ENCODE results near the gene CD101. TPM values are rescaled to one million over a fixed set of nuclear protein-coding genes. Genes with fewer than 3 reads are reported as not detected.

The CD101 gene
- total RNA-seq, 2 experiments from 2014 or later = not detected

DNA sequence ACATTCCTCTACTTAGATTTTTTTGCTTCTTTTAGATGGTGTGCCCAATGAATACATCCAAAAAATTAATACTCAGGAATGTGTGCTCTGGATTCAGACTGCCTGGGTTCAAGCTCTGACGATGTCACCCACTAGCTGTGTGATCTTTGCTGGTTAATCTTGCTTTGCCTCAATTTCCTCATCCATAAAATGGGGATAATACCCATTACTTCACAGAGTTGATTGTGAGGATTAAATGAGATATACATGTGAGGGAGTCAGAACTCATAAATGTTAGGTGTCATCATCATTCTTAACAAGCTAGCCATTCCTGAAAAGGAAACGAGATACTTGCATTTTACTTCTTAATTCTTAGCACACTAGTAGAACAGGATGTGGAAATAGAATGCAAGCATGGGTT lies 45.7 kb downstream of the CD101 start:
- Histone ChIP-seq H3K4me1 (ENCODE audit: insufficient read depth, low read length, poor library complexity, severe bottlenecking) (peaks cover 24% of the 10 kb centered on the region), H3K4me3 (ENCODE audit: low read depth, low read length, poor library complexity, severe bottlenecking) (no peak overlapping the region), H3K27ac (ENCODE audit: low read depth, low read length, poor library complexity, severe bottlenecking) (no peak overlapping the region), H3K79me2 (ENCODE audit: insufficient read depth, low read depth, low read length) (no peaks in the 10 kb centered on the region), H3K9me2 (ENCODE audit: insufficient read depth, low read length) (no peaks in the 10 kb centered on the region), H3K36me3 (ENCODE audit: insufficient read depth, low read length) (peaks cover 14% of the 10 kb centered on the region), H3K4me2 (ENCODE audit: low read length) (no peak overlapping the region), H4K20me1 (ENCODE audit: insufficient read depth, low read length) (no peaks in the 10 kb centered on the region), H2AFZ (ENCODE audit: low read length) (no peak overlapping the region), H3K9me3 (ENCODE audit: low read length) (no peaks in the 10 kb centered on the region)
- POLR2A ChIA-PET = no interaction called here
- DNase-seq (ENCODE audit: low spot score) = no peak
- TF ChIP-seq EZH2phosphoT487 (IDR thresholded peaks at IDR 0.05; ENCODE audit: borderline replicate concordance, low read depth, low read length) = no peak
- TF ChIP-seq, protein P1, sequence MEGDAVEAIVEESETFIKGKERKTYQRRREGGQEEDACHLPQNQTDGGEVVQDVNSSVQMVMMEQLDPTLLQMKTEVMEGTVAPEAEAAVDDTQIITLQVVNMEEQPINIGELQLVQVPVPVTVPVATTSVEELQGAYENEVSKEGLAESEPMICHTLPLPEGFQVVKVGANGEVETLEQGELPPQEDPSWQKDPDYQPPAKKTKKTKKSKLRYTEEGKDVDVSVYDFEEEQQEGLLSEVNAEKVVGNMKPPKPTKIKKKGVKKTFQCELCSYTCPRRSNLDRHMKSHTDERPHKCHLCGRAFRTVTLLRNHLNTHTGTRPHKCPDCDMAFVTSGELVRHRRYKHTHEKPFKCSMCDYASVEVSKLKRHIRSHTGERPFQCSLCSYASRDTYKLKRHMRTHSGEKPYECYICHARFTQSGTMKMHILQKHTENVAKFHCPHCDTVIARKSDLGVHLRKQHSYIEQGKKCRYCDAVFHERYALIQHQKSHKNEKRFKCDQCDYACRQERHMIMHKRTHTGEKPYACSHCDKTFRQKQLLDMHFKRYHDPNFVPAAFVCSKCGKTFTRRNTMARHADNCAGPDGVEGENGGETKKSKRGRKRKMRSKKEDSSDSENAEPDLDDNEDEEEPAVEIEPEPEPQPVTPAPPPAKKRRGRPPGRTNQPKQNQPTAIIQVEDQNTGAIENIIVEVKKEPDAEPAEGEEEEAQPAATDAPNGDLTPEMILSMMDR (conservative IDR thresholded peaks at IDR 0.05; ENCODE audit: low read length) = no peak
- no TSS peak for BruUV-seq (replicated peaks)
- intact Hi-C loops (cut with micrococcal nuclease; ENCODE audit: unreplicated experiment) = no loop called here
- CTCF ChIA-PET (ENCODE audit: unreplicated experiment) = no interaction called here

DNA sequence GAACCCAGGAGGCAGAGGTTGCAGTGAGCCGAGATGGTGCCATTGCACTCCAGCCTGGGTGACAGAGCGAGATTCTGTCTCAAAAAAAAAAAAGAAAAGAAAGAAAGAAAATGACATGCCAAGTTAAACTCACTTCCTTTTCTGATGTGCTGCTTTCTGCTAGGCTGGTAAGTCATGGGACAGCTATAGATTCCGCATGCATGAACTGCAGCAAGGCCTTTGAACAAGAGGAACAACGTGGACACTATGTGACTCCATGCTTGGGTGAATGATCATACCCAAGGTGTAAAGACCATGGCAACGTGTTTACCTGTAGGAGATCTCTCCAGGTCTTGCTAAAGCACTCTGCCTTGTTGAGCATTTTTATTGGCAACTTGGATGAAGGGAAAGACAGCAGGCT lies 48.3 kb downstream of the CD101 start:
- TF ChIP-seq, protein P1 (conservative IDR thresholded peaks at IDR 0.05; ENCODE audit: low read length) = no peak
- TF ChIP-seq EZH2phosphoT487 (IDR thresholded peaks at IDR 0.05; ENCODE audit: borderline replicate concordance, low read depth, low read length) = no peak
- CTCF ChIA-PET (ENCODE audit: unreplicated experiment) = no interaction called here
- POLR2A ChIA-PET = no interaction called here
- BruUV-seq (replicated peaks) = no TSS peak
- Histone ChIP-seq H3K79me2 (ENCODE audit: insufficient read depth, low read depth, low read length) (no peaks in the 10 kb centered on the region), H3K4me2 (ENCODE audit: low read length) (no peak overlapping the region), H3K4me1 (ENCODE audit: insufficient read depth, low read length, poor library complexity, severe bottlenecking) (peaks cover 24% of the 10 kb centered on the region), H3K9me2 (ENCODE audit: insufficient read depth, low read length) (no peaks in the 10 kb centered on the region), H4K20me1 (ENCODE audit: insufficient read depth, low read length) (no peaks in the 10 kb centered on the region), H3K4me3 (ENCODE audit: low read depth, low read length, poor library complexity, severe bottlenecking) (no peak overlapping the region), H3K27ac (ENCODE audit: low read depth, low read length, poor library complexity, severe bottlenecking) (no peak overlapping the region), H3K36me3 (ENCODE audit: insufficient read depth, low read length) (peaks cover 14% of the 10 kb centered on the region; the same call in 1 of the 2 replicates), H2AFZ (ENCODE audit: low read length) (no peak overlapping the region), H3K9me3 (ENCODE audit: low read length) (no peaks in the 10 kb centered on the region)
- no peak for DNase-seq (ENCODE audit: low spot score)
- intact Hi-C loops (cut with micrococcal nuclease; ENCODE audit: unreplicated experiment) = no loop called here

DNA sequence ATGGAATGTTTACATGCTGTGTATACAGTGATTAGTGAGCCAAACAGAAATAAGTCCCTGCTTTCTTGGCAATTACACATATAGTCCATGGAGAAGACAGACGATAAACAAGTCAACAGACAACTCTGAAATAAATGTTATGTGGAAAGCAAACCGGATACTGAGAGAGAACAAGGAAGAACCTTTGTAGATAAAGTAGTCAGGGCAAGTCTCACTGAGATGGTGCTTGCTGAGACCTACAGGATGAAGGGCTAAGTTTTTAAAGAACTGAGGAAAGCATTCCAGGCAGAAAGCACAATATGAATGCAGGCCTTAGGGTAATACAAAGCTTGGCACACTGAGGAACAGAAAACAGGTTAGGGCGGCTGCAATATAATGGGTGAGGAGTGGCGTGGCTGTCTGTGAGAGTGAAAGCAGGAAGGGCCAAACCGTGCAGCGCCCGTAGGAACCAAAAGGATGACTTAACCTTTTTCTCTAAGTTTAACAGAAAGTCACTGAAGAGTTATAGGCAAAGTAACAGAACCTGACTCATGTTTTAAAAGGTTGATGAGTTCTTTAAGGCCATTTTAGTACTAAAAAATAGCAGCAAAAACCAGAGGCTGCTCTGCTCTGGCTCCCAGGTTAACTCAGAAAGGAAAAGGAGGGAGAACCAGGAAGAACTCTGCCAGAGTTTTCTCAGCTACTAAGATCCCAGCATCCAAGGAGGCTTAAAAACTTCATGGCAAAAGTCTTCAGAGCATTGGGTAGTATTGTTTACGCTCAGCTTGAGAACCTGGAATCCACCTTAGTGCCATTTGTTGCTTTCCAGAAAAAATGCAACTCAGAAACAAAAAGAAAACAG lies 49.9 kb downstream of the CD101 start:
- no TSS peak for BruUV-seq (replicated peaks)
- peak overlapping the region; percentile 49; the same call in 1 of the 2 replicates for H2AFZ ChIP-seq (ENCODE audit: low read length)
- H3K4me2 ChIP-seq (ENCODE audit: low read length) = peak overlapping the region; percentile 48
- no peak overlapping the region for H3K27ac ChIP-seq (ENCODE audit: low read depth, low read length, poor library complexity, severe bottlenecking)
- ChIA-PET POLR2A (interaction anchor here (0.7 kb wide), 1 partner anchor 1692 kb away, joined by 3 read pairs; no protein-coding TSS in a partner anchor), CTCF (ENCODE audit: unreplicated experiment) (no interaction called here)
- no peaks in the 10 kb centered on the region for H3K9me3 ChIP-seq (ENCODE audit: low read length)
- H3K4me3 ChIP-seq (ENCODE audit: low read depth, low read length, poor library complexity, severe bottlenecking) = no peak overlapping the region
- no peaks in the 10 kb centered on the region for H3K9me2 ChIP-seq (ENCODE audit: insufficient read depth, low read length)
- peaks cover 24% of the 10 kb centered on the region for H3K4me1 ChIP-seq (ENCODE audit: insufficient read depth, low read length, poor library complexity, severe bottlenecking)
- TF ChIP-seq EZH2phosphoT487 (IDR thresholded peaks at IDR 0.05; ENCODE audit: borderline replicate concordance, low read depth, low read length) = no peak
- TF ChIP-seq, protein P1 (conservative IDR thresholded peaks at IDR 0.05; ENCODE audit: low read length) = no peak
- peaks cover 14% of the 10 kb centered on the region; the same call in 1 of the 2 replicates for H3K36me3 ChIP-seq (ENCODE audit: insufficient read depth, low read length)
- intact Hi-C loops (cut with micrococcal nuclease; ENCODE audit: unreplicated experiment) = no loop called here
- no peaks in the 10 kb centered on the region; the same call in 1 of the 2 replicates for H3K79me2 ChIP-seq (ENCODE audit: insufficient read depth, low read depth, low read length)
- no peaks in the 10 kb centered on the region for H4K20me1 ChIP-seq (ENCODE audit: insufficient read depth, low read length)
- peak; percentile 24 for DNase-seq (ENCODE audit: low spot score)
